ENCODE measurements around the gene PNLIPRP1.

PNLIPRP1 gene

GRCh38 chr10:116636385-116636784 lies 45.6 kb downstream of the PNLIPRP1 start:
- ATAC-seq, result no peak
- H3K27me3 Mint-ChIP-seq, result peaks cover 40% of the 10 kb centered on the region
- H3K4me1 Mint-ChIP-seq, result no peaks in the 10 kb centered on the region
- H3K9me3 Mint-ChIP-seq, result peaks cover 7 to 22% of the 10 kb centered on the region in 2 donors
- no peak for DNase-seq
- H3K27ac Mint-ChIP-seq, result no peak overlapping the region
- no peak overlapping the region for H3K4me3 Mint-ChIP-seq

DNA sequence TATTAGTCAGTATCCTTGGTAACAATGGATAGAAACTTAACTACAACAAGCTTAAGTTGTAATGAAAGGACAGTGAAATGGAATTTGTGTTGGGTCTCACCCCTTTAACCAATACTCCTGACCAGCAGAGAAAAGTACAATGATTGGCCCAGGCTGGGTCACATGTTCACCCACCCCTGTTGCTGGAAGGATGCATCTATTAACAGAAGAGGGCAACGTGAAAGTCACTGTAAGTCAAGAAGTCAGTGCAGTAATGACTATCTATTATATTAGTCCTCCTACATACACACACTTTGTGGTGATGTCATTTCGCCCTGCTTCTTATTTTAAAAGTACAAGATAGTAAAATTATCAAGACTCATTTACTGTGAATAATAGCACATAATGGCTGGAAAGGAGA lies 46.2 kb downstream of the PNLIPRP1 start:
- Mint-ChIP-seq H3K27me3 (peaks cover 41% of the 10 kb centered on the region), H3K9me3 (peaks cover 7 to 22% of the 10 kb centered on the region in 2 donors), H3K4me3 (no peak overlapping the region), H3K27ac (no peak overlapping the region), H3K4me1 (no peaks in the 10 kb centered on the region)
- DNase-seq (no peak), ATAC-seq (no peak)

DNA sequence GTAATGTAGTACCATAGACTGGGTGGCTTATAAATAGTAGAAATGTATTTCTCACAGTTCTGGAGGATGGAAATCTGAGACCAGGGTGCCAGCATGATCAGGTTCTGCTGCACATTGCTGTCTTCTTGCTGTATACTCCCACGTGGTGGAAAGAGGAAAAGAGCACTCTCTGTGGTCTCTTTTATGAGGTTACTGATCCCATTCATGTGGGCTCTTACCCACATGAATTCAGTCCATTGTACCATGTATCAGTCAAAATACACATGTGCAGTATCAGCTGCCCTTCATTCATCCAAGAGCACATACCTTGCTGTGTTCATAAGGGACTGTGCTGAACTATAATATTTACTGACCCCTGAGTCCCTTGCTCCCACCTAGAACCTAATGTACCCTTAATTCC lies 47.1 kb downstream of the PNLIPRP1 start:
- DNase-seq, result no peak
- H3K4me1 Mint-ChIP-seq, result no peaks in the 10 kb centered on the region
- H3K4me3 Mint-ChIP-seq, result no peak overlapping the region
- ATAC-seq, result peak; percentile 89
- no peak overlapping the region for H3K27ac Mint-ChIP-seq
- H3K27me3 Mint-ChIP-seq, result peaks cover 50% of the 10 kb centered on the region
- H3K9me3 Mint-ChIP-seq, result peaks cover 7 to 22% of the 10 kb centered on the region in 2 donors

- Mint-ChIP-seq H3K9me3 (peaks cover 11 to 17% of the 10 kb centered on the region in 2 donors), H3K4me3 (no peak overlapping the region)
These were observed 55.7 kb downstream of the PNLIPRP1 start for GRCh38 chr10:116646502-116646901.

DNA sequence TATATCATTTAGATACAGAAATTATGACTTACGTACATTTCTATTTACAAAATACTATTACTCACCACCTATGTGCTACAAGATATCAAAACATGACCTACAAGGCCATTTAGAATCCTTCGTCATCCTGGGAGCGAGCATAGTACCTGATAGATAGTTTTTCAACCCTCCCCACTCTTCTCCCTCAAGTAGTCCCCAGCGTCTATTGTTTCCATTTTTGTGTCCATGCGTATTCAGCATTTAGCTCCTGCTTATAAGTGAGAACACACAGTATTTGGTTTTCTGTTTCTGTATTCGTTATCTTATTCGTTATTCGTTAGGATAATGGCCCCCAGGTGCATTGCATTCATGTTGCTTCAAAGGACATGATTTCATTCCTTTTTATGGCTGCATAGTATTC lies 58.1 kb downstream of the PNLIPRP1 start:
- no peak overlapping the region for H3K4me3 Mint-ChIP-seq
- ATAC-seq, result no peak

More at GRCh38 chr10:116646502-116646901, 55.7 kb downstream of the PNLIPRP1 start:
- DNase-seq (no peak), ATAC-seq (no peak)
- Mint-ChIP-seq H3K27me3 (peaks cover 38% of the 10 kb centered on the region), H3K27ac (no peak overlapping the region), H3K4me1 (no peaks in the 10 kb centered on the region)

GRCh38 chr10:116653885-116654284 lies 63.1 kb downstream of the PNLIPRP1 start:
- Mint-ChIP-seq H3K4me1 (no peaks in the 10 kb centered on the region), H3K27me3 (peaks cover 50% of the 10 kb centered on the region), H3K4me3 (no peak overlapping the region), H3K27ac (no peak overlapping the region), H3K9me3 (peaks cover 12 to 13% of the 10 kb centered on the region in 2 donors)
- ATAC-seq (no peak), DNase-seq (no peak)

More for the DNA sequence above, 58.1 kb downstream of the PNLIPRP1 start:
- DNase-seq, result no peak
- no peaks in the 10 kb centered on the region for H3K4me1 Mint-ChIP-seq
- no peak overlapping the region for H3K27ac Mint-ChIP-seq
- peaks cover 13 to 17% of the 10 kb centered on the region in 2 donors for H3K9me3 Mint-ChIP-seq
- H3K27me3 Mint-ChIP-seq, result peaks cover 36% of the 10 kb centered on the region

DNA sequence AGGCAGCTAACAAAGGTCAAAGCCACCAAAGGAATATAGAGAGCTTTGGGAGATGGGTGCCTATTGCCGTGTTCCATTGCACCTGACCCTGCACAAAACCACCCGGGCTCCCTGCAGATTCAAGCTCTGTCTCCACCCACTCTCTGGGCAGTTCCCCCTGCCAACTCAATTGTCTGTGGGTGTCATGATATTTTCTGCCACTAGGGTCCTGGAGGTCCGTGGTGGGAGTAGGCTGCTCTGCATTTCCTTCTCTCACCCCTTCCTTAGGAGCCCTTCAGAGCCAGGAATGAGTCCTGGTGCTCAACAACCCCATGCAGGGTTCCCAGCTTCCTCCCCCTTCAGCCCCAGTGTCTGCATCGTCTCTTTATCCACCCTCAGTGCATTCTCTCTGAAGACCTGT lies 64.1 kb downstream of the PNLIPRP1 start:
- Mint-ChIP-seq H3K4me3 (no peak overlapping the region), H3K4me1 (no peaks in the 10 kb centered on the region), H3K27ac (no peak overlapping the region), H3K27me3 (peaks cover 48% of the 10 kb centered on the region), H3K9me3 (peaks cover 4 to 8% of the 10 kb centered on the region in 2 donors)
- DNase-seq, result no peak
- no peak for ATAC-seq

DNA sequence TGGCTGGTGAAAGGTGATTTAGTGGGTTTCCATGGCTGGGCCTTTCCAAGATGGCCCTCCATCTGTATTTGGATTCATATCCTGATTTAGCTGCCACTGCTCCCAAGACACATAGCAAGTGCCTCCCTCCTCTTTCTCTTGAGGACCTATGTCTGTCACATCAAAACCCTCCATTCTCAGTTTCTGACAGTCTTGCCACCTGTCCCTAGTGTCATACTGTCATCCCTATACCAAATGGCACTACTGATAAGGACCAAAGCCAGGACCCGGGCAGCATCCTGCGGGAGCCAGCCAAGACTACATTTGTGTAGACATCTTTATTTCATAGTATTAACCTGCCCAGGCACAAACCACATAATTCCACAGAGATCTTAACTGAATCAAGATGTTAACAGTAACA lies 64.8 kb downstream of the PNLIPRP1 start:
- DNase-seq (no peak), ATAC-seq (no peak)
- Mint-ChIP-seq H3K27me3 (peaks cover 45% of the 10 kb centered on the region), H3K9me3 (peaks cover 0 to 8% of the 10 kb centered on the region in 2 donors), H3K4me1 (no peaks in the 10 kb centered on the region), H3K4me3 (no peak overlapping the region), H3K27ac (no peak overlapping the region)

DNA sequence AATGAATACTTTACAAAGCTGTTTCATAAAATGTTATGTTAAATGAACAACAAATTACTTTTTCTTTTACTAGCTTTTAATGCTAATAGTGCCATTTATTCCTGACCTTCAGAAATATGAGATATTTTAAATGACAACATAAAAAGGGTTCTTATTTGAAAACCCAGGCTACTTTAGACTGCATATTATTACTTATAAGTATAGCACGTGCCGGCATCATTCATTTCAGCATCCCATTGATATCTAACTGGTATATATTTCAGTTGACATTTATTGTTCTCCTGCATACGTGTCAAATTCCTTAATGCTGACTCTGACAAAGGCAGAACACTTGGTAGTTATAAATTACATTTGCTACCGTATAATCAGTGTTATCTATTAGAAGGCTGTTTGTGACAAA lies 65.3 kb downstream of the PNLIPRP1 start:
- Mint-ChIP-seq H3K9me3 (peaks cover 0 to 7% of the 10 kb centered on the region in 2 donors), H3K27me3 (peaks cover 46% of the 10 kb centered on the region), H3K4me3 (no peak overlapping the region), H3K27ac (no peak overlapping the region), H3K4me1 (no peaks in the 10 kb centered on the region)
- DNase-seq, result no peak
- no peak for ATAC-seq

- Mint-ChIP-seq H3K27ac (no peak overlapping the region), H3K4me1 (no peaks in the 10 kb centered on the region), H3K9me3 (no peaks in the 10 kb centered on the region), H3K4me3 (no peak overlapping the region), H3K27me3 (peaks cover 33% of the 10 kb centered on the region)
- no peak for ATAC-seq
- DNase-seq, result no peak
These were observed 67.2 kb downstream of the PNLIPRP1 start for GRCh38 chr10:116657863-116658551.

Data from stimulated activated naive CD8-positive, alpha-beta T cell treated with anti-CD3 and anti-CD28 coated beads, Interleukin-15, amount 100 ng/mL, for 72 hours (primary cell).